Ureter (tissue), 1 donor: ENCODE measurements around the gene RIN3. TPM values are rescaled to one million over a fixed set of nuclear protein-coding genes. Genes with fewer than 3 reads are reported as not detected.
"Not testable (repeated sequence)": the region's sequence is repeated elsewhere in the genome, so short reads cannot be mapped to it uniquely, and the experiment has no call there.

Source experiments
- DNase-seq: peaks from one replicate; pipeline ENCODE4 v3.0.0-alpha.2; 2020; ENCODE audit warnings: low spot score
- total RNA-seq: library from RNA; stranded (reverse); gene quantifications from one replicate; pipeline ENCODE4 v1.2.4, GENCODE V29; 2023
- donor health status: DM: yes; HTN: yes; CAD: no.

The RIN3 gene
- total RNA-seq, 1 donor from 2014 or later: 27.3 TPM

DNA sequence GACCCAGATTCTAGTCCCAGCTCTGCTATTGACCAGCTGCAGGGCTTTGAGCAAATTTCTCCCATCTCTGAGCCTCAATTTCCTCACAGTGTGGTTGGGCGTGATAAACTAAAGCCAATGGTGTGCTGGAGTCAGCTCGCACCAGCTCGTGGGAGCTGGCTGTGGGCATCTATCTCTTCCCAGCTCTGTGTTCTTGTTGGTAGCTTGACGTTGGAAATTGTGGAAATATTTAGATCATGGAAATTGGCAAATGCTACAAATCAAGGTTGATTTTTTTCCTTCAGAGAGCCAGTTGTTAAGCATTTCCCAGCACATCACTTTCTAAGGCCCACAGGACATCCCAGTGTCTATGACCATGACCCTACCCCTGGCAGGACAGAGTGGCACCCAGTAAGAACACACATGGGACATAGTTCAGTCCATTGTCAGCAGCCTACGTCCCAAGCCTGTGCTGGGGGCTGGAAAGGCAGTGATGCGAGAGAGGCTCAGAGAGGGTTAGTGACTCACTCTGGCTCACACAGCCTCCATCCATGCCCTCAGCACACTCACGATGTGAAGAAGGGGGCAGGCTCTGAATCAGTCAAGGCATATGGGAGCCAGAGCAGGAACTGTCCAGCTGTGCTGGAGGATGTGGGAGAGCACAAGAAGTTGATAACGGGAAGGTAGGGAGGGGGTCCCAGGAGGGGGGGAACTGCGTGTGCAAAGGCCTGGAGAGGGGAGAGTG lies 157.2 kb downstream of the RIN3 start:
- DNase-seq: no peak

DNA sequence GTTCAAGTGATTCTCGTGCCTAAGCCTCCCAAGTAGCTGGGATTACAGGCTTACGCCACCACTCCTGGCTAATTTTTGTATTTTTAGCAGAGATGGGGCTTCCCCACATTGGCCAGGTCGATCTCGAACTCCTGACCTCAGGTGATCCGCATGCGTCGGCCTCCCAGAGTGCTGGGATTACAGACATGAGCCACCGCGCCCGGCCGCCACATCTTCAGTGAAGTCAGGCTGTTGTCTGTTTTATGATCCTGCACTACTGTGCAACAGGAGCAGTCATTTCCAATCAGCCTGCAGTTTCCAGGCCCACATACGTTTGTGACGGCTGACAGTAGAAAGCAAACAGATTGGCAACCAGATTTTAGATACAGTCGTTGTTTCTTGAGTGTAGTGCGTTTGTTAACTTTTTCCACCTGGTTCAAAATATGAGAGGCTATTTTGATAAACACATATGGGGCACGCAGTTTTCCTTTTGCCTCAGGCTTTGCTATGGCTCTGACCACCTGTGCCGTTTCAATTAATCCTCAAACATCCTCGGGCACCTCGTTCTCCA lies 160.1 kb downstream of the RIN3 start:
- no peak for DNase-seq

DNA sequence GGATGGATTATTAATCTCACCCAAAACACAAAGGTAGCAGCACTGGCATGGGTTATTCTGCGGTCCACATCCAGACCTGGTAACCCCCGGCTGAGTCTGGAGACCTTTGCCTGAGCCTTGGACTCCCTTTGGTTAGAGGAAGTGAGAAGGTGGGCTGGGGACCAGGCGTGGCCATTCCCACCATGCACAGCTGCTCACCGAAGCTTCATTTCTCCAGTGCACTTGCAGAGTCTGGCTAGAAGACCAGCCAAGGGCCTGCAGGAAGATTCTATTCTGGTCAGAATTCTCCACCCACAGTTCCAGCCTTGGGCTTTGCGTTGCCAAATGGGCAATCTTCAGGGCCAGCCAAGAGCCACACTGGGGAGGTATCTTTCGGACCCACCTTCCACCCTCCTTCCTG lies 161.8 kb downstream of the RIN3 start:
- no peak for DNase-seq

DNA sequence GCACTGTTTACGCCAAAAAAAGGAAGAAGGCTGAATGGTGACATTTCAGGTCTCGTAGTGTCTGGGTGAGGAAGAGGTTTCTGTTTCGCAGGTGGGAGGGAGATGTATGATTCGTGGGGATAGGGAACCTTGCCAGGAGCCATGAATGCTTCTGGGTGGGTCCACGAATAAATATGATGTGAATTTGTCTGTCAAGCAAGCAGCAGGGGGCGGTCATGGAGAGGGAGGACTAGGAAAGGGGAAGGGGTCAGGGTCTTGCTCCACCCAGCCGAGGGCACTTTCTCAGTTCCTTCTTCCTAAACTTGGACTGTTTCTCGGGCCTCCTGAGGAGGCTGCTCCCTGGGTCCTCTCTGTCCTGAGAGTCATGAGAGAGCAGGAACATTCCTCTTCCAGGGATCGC lies 162.4 kb downstream of the RIN3 start:
- no peak for DNase-seq

DNA sequence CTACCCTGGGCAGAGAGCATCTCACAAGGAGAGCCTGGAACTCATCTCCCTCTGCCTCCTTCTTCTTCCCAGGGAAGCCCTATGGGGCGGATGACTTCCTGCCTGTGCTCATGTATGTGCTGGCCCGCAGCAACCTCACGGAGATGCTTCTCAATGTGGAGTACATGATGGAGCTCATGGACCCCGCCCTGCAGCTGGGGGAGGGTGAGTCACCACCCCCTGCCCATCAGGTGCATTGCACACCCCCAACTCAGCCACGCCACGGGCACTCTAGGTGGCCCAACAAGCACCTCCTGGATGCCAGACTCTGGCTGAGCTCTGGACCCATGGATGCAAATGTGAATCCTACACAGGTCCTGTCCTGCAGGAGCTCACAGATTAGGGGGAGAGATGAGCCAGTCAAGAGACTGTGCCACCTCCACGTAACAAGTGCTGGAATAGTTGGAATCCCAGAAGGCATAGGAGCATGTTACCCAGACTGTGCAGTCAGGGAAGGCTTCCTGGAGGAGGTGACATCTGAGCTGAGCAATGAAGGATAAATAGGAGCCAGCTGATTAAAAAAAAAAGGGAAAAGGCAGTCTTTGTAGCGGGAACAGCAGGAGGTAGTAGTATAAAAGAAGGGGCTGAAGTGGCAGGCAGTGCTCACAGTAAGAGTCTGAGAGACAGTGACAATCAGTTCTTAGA lies 163.0 kb downstream of the RIN3 start:
- no peak for DNase-seq

DNA sequence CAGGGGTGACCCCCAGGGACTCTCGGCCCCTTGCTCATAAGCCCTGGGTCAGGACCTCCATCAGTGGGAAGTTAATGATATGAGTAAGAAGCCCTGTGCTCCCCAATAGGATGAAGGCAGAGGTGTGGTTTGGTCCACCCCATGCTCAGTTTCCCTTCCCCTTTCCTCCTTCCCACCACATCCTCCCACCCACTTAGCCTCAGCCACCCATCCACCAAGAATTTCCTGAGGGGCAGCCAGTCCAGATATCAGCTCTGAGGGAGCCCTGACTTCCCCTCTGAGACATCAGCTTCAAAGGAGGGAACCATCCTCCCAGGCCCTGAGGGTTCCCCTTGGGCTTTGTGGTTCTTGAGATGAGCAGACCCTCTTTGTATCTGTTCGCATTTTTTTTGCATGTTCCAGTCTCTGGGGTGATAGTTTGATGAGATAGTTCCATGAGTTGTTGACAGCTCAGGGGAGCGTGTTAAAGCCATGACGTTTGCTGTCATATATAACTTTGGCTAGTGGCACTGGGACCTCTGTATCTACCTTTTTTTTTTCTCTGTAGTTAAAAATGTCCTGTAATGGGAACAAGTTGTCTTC lies 163.6 kb downstream of the RIN3 start:
- DNase-seq: no peak

DNA sequence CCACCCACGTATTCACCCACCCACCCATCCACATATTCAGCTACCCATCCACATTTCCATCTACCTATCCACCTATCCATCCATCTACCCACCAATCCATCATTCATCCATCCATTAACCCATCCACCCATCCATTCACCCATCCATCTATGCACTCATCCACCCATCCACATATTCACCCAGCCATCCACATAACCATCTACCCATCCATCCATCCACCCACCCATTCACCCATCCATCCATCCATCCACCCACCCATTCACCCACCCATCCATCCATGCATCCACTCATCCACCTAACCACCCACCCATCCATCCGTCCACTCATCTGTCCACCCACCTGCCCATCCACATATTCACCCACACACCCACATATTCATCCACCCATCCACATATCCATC lies 164.4 kb downstream of the RIN3 start:
- no peak for DNase-seq

DNA sequence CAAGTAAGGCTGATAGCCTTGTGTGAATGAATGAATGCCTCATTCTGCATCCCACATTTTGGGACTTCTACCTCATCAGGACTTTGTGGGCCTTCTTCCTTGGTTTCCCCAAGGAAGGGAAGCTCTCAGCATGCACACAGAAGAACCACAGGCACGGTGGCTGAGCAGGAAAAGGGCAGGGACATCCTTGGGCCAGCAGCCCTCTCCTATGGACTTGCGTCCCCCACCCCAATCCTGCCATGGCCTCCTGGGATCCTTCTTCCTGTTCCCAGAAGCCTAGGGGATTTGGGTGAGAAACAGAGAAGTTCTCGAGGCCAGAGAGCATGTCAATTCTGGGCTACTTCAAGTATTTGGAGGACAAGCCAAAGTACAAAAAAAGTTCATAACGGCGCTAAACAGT lies 165.2 kb downstream of the RIN3 start:
- no peak for DNase-seq

DNA sequence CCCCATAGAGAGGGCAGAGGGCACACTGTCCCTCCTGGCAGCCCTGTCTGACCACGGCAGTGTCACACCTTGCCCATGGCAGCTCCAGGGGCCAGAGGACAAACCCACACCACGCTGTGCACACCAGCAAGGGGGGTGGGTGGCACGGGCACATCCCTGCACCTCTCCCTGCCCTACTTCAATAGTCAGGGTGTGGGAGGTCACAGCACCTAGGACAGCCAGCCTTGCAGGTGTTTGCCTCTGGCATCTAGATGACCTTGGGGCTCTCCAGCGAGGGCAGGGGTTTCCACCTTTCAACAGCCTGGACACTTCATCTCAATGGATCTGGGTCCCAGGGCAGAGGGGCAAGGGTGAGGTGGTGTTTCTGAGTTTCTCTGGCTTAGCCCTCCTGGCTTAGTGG lies 165.7 kb downstream of the RIN3 start:
- DNase-seq: no peak

DNA sequence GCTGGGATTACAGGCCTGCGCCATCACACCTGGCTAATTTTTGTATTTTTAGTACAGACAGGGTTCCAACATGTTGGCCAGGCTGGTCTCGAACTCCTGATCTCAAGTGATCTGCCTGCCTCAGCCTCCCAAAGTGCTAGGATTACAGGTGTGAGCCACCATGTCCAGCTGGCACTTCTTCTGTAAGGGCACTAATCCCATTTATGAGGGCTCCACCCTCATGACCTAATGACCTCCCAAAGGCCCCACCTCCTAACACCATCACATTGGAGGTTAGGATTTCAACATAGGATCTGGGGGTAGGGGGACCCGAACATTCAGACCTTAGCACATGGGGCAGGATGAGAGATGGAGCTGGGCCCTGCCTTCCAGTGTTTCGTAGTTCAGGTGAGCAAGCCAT lies 166.7 kb downstream of the RIN3 start:
- DNase-seq: not testable (repeated sequence)

DNA sequence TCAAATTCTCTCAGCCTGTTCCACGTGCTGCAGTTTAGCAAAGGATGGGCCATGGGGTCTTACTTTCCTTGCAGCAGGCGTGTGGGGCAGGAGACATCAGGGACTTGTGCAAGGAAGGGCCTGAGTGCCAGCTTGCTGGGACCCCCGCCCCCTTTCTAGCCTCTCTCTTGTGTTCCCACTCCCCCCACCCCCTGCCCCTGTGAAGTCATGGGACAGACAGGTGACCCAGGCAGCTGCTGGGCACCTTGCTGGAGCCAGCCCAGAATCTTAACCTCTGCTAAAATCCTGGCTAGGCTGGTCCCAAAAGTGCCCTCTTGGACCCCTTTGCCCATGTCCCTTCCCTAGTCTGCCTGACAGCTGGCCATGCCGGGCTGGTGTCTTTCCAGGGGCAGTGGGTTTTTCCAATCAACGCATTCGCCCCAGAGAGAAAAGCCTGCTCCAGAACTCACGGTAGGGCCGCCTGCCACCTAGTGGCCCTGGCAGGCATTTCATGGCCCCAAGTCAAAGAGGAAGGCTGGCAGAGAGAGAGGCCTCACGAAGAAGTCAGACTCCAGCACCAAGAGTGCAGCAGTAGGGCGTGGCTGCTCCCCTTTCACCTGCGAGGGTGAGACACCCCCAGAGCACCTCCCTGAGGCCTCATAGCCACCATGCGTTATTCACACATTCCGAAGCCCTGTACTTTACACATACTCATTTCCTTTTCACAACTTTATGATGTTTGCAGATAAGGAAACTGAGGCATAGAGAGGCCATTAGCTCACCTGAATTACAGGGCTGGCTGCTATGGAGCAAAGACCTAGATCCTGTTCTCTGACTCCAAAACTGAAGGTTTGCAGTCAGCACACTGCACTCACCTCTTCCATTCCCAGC lies 167.4 kb downstream of the RIN3 start:
- peak; percentile 78 for DNase-seq

DNA sequence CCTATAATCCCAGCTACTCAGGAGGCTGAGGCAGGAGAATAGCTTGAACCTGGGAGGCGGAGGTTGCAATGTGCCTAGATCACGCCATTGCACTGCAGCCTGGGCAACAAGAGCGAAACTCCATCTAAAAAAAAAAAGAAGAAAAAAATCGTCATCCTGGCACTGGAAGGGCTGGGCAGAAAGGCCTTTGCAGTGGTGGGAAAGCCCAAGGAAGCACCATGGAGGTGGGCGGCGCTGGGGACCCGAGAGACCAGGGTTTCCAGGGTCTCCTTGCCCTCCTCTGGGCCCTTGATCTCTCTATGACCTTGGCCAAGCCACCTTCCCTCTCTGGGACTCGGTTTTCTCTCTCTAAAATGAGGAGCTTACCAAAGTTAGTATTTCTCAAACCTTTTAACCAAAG lies 169.5 kb downstream of the RIN3 start:
- DNase-seq: no peak

DNA sequence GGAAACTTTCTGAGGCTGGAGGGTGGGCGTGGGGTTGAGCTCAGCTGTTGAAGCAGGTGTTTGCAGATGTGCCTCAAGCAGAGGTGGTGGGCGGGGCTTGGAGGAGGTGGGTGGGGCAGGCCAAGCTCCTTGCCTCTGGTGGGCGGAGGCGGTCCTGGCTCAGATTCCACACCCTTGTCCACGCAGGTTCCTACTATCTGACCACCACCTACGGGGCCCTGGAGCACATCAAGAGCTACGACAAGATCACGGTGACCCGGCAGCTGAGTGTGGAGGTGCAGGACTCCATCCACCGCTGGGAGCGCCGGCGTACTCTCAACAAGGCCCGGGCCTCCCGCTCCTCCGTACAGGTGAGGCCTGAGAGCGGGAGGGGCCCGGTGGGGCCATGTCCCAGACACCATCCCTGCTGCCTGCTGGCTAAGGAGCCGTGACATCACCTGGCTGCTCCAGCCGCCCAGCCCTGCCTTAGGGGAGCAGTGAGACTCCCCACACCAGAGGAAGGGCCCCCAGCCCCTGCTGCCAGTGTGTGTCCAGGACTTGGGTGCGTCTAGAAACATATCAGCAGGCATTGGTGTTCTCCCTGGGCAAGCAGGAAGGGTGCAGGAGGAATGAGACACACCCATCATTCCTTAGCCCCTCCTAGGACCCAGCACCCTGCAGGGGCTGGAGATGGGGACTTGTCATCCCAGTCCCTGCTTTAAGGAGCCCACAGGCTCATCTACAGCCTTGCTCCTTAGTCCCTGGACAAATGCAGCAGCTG lies 171.4 kb downstream of the RIN3 start:
- no peak for DNase-seq

DNA sequence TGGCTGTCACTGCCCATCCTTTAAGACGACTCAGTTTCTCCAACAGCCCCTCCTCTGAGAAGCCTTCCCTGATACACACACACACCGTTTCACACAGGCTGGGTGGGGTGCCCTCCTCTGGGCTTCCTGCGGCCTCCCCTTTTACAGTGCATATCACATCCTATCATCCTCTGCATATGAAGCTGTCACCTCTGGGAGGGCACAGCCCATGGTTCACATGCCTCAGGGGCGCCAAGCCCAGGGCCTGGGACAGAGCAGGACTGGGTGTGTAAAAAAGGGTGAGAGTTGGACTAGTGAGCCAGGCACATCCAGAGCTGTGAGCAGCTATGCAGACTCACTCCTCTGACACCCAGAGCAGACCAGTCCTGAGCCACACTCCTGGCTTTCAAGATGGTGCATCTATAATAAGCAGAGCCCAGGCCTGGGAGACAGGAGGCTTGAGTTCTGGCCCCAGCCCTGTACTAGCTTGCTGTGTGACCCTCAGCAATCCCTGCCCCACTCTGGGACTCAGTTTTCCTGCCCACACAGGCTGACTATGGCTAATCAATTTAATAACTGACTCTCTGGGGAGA lies 172.3 kb downstream of the RIN3 start:
- no peak for DNase-seq

DNA sequence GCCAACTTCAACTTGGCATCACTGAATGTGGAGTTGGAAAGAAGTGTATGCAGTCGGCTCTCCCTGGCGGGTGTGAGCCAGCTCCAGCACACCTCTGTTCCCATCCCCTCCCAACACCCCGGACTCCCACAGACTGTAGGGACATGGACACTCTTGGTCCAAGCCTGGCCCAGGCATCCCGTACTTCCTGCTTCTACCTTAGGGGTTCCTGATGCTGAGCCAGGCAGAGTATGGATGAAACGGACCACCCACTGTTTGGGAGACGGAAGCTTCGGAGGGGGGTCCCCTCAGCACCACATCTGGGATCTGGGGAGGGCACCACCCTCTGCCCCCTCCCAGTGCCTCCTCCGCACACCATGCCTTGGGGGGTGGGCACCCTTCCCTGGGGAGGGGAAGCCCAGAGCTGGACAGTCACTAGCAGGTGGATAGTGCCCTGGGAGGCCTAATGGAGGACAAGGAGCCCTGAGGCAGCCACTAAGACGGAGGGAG lies 172.9 kb downstream of the RIN3 start:
- no peak for DNase-seq

DNA sequence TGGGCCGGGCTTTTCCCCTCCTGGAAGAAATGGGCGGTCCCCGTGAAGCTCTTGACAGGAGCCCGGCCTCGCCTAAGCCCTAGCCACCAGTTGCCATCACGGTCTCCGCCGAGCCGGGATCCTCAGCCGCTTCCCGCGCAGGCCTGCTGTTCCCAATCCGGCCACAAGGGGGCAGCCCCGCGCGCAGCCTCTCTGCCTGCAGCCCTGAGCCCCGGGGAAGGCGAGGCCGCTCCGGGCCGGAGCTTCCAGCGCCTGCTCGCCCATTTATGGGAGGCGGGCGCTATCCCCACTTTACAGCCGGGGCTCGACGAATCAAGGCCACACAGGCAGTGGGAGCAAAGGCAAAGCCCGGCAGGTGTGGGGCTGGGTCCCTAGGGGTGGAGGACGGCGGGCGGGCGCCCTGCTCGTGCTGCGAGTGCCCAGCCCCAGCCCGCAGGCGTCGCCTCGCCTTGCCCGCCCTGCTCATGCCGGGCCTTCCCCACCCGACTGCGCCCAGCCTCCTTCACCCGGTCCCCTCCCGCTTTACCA lies 173.4 kb downstream of the RIN3 start:
- DNase-seq: peak; percentile 81

DNA sequence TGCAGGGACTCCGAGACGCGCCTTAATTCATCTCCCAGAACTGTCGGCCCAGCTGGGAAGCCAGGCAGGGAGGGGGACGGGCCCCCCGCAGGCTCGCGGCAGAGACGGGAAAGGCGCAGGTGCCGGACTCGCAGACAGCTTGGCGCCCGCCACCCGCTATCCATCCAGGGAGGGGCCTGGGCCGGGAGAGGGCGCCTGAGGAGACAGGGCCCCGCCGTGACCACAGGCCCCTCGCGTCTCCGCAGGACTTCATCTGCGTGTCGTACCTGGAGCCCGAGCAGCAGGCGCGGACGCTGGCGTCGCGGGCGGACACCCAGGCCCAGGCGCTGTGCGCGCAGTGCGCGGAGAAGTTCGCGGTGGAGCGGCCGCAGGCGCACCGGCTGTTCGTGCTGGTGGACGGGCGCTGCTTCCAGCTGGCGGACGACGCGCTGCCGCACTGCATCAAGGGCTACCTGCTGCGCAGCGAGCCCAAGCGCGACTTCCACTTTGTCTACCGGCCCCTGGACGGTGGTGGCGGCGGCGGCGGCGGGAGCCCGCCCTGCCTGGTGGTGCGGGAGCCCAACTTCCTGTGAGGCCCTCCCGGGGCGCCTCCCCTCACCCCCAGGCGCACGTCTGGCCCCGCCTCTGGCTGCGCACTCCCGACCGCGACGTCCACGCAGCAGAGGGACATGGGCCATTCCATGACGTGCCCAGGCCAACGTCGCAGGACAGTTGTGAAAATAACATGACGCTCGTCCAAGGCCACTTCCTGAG lies 174.3 kb downstream of the RIN3 start:
- DNase-seq: no peak

DNA sequence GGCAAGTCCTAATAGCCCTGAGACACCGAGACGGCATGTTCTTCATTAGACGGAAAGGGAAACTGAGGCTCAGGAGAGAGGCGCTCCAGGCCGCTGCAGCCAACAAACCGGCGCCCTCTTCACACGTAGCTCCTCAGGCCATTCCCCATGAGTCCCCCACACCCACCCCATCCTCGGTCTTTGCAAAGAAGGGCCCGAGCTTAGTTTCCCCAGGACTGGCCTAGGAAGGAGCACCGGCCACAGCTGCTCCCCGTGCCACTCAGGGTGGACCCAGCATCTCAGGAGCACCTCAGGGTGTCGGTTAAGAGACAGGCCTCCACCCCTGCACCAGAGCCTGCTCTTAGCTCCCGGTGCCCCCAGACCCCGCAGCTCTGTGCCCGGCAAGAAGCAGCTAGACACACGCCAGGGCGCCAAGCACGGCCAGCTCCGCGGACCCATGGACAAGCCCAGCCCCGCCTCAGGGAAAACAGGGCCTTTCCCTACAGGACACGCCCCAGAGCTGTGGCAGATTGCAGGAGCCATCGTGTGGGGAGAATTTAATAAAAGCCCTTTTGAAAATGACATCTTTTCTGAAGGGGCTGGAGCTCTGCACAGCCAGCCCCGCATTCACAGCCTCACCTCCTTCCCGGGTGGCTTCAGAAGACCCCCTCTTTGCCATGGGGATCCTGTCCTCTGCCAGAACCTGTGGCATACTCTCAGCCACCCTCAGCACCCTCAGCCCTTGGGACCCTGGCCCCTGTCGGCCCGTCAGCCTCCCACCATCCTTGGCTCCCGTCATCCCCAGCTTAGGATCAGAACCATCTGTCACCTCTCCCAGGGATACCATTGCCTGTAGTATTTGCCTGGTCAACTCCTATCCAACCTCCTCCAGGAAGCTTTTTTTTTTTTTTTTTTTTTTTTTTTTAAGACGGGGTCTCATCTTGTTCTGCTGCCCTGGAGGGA lies 175.1 kb downstream of the RIN3 start:
- no peak for DNase-seq
